Measurements from ENCODE around the gene IFT80. TPM values are rescaled to one million over a fixed set of nuclear protein-coding genes. Genes with fewer than 3 reads are reported as not detected.
A peak's percentile ranks its signal among the peaks of the same experiment; 100 is the strongest.
"Not testable (repeated sequence)": the region's sequence is repeated elsewhere in the genome, so short reads cannot be mapped to it uniquely, and the experiment has no call there.

IFT80 gene
- total RNA-seq, 1 donor from 2014 or later = 24.0 TPM

DNA sequence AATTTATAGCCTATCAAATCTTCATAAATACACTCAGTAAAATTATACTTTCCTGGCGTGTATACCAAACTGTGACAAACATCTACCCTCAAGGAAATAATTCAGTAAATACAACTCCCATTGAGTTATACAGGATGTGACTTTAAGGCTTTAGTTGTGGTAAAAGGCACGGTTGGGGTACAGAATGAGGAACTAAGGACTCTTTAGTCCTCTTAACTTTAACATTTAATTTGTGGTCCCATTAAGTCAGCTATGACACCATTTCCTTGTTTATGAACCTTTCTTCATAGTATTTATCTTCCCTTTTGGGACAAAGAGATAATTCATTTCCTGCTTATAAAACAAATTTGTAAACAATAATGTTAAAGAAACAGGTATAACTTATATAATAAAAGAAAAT is 30.2 kb downstream of the IFT80 start:
- H3K36me3 ChIP-seq (ENCODE audit: control insufficient read depth, insufficient read depth, low read length) = peaks cover 2% of the 10 kb centered on the region
- H3K4me3 ChIP-seq (ENCODE audit: low read depth, low read length) = no peak overlapping the region
- no peak for TF ChIP-seq CTCF (IDR thresholded peaks at IDR 0.05; ENCODE audit: insufficient read depth, low read length, poor library complexity, severe bottlenecking)
- DNase-seq (ENCODE audit: low read depth) = no peak
- H3K27me3 ChIP-seq (ENCODE audit: control insufficient read depth, insufficient read depth, low read length) = no peaks in the 10 kb centered on the region

DNA sequence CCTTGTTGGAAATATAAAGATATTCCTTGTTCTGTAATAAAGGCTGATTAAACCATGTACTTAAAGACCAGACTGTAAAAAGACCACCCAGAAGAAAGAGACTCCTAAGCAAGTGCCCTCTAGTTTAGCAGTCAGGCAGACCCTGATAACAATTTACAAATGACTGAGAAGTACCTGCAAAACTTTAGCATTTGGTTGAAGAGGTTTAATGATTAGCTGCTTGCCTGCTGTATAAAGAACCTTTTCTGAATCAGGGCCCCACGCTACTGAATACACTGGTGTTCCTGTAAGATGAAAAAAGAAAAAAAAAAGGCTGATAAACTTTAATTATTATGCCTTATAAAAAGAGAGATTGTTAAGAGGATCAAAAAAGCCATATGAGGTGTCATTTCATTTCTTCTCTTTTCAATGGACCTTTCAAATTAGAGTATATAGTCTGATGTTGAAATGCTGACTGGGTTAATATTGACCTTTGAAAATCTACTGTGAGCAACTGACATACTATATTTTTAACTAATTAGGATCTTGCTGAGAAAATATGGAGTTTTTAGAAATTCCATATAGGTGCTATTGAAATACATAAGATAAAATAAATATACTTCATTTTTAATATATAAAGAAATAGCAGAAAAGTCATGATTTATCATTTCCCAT is 33.0 kb downstream of the IFT80 start:
- no peak for TF ChIP-seq CTCF (IDR thresholded peaks at IDR 0.05; ENCODE audit: insufficient read depth, low read length, poor library complexity, severe bottlenecking)
- Histone ChIP-seq H3K36me3 (ENCODE audit: control insufficient read depth, insufficient read depth, low read length) (no peaks in the 10 kb centered on the region), H3K4me3 (ENCODE audit: low read depth, low read length) (no peak overlapping the region), H3K27me3 (ENCODE audit: control insufficient read depth, insufficient read depth, low read length) (no peaks in the 10 kb centered on the region)
- no peak for DNase-seq (ENCODE audit: low read depth)

DNA sequence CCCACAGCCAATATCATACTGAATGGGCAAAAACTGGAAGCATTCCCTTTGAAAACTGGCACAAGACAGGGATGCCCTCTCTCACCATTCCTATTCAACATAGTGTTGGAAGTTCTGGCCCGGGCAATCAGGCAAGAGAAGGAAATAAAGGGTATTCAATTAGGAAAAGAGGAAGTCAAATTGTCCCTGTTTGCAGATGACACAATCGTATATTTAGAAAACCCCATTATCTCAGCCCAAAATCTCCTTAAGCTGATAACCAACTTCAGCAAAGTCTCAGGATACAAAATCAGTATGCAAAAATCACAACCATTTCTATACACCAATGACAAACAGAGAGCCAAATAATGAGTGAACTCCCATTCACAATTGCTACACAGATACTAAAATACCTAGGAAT is 36.1 kb downstream of the IFT80 start:
- DNase-seq (ENCODE audit: low read depth); H3K27me3 ChIP-seq (ENCODE audit: control insufficient read depth, insufficient read depth, low read length); H3K36me3 ChIP-seq (ENCODE audit: control insufficient read depth, insufficient read depth, low read length): not testable (repeated sequence)

DNA sequence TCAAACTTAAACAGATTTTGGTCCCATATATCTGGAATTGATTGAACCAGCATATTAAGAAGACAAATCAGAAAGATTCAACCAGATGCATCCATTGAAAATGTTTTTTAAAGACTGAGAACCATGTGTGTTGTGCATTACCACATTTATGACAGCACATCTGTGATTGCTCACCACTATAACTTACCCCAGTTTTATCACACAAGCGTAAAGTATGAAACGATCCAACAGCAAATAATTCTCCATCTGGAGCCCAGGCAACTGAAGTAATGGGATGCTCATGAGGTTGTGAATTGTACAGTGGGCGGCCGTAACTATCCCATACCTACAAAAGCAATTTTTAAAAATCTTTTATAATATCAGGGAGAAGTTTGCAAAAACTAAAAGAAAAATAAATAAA is 43.2 kb downstream of the IFT80 start:
- no peak for DNase-seq (ENCODE audit: low read depth)
- no peak for TF ChIP-seq CTCF (IDR thresholded peaks at IDR 0.05; ENCODE audit: insufficient read depth, low read length, poor library complexity, severe bottlenecking)
- Histone ChIP-seq H3K36me3 (ENCODE audit: control insufficient read depth, insufficient read depth, low read length) (no peaks in the 10 kb centered on the region), H3K4me3 (ENCODE audit: low read depth, low read length) (no peak overlapping the region), H3K27me3 (ENCODE audit: control insufficient read depth, insufficient read depth, low read length) (no peaks in the 10 kb centered on the region)

More for the DNA sequence above, 36.1 kb downstream of the IFT80 start:
- H3K4me3 ChIP-seq (ENCODE audit: low read depth, low read length) = not testable (repeated sequence)

DNA sequence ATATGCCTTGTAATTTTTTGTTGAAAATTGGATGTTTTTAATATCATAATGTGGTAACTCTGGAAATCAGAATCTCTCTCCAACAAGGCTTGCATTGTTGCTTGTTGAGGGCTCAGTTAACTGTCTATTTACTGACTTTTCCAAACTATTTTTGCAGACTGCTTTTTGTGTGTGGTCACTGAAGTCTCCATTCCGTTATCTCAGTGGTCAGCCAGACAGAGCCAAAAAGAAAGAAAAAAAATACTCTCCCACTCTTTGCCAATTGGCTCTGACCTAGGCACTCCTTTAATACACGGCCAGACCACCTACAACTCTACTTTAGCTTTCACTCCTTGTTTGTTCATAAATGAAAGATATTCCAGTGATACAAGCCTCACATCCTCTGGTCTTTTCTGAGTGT is 52.5 kb downstream of the IFT80 start:
- H3K36me3 ChIP-seq (ENCODE audit: control insufficient read depth, insufficient read depth, low read length) = no peaks in the 10 kb centered on the region
- H3K27me3 ChIP-seq (ENCODE audit: control insufficient read depth, insufficient read depth, low read length) = no peaks in the 10 kb centered on the region
- no peak for DNase-seq (ENCODE audit: low read depth)
- no peak for TF ChIP-seq CTCF (IDR thresholded peaks at IDR 0.05; ENCODE audit: insufficient read depth, low read length, poor library complexity, severe bottlenecking)
- no peak overlapping the region for H3K4me3 ChIP-seq (ENCODE audit: low read depth, low read length)

DNA sequence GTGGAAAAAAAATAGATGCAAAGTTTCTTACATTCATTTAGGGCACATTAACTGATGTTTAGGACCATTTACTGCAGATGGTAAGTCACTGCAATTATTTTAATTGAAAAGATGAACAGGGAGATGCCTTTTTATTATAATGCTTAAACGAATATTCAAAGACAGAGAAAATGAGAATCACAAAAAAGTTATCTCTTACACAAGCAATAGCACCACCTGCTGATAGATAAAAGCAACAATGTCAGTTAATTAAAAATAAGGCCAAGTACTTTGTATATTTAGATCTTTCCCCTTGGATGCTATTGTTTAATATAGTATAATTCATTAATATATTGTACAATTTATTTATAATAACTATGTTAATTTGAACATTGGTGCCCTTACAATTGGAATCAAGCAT is 55.9 kb downstream of the IFT80 start:
- H3K27me3 ChIP-seq (ENCODE audit: control insufficient read depth, insufficient read depth, low read length) = no peaks in the 10 kb centered on the region

More for the DNA sequence above, 55.9 kb downstream of the IFT80 start:
- H3K36me3 ChIP-seq (ENCODE audit: control insufficient read depth, insufficient read depth, low read length) = no peaks in the 10 kb centered on the region
- TF ChIP-seq CTCF (IDR thresholded peaks at IDR 0.05; ENCODE audit: insufficient read depth, low read length, poor library complexity, severe bottlenecking) = peak; percentile 42
- no peak for DNase-seq (ENCODE audit: low read depth)
- H3K4me3 ChIP-seq (ENCODE audit: low read depth, low read length) = no peak overlapping the region
